ENCODE data around the gene CCDC141. TPM values are rescaled to one million over a fixed set of nuclear protein-coding genes. Genes with fewer than 3 reads are reported as not detected.

CCDC141 gene
- total RNA-seq, 1 donor from 2014 or later = not detected

- no peaks in the 10 kb centered on the region for H3K4me1 Mint-ChIP-seq (ENCODE audit: low read depth)
- peaks cover 18% of the 10 kb centered on the region for H3K27me3 Mint-ChIP-seq (ENCODE audit: low read depth)
- no peaks in the 10 kb centered on the region for H3K9me3 Mint-ChIP-seq (ENCODE audit: low read depth)
- TF ChIP-seq CTCF (IDR thresholded peaks at IDR 0.05) = no peak
- H3K27ac Mint-ChIP-seq (ENCODE audit: unreplicated experiment) = no peak overlapping the region
- no peaks in the 10 kb centered on the region for H3K36me3 Mint-ChIP-seq (ENCODE audit: low read depth)
- H3K4me3 Mint-ChIP-seq (ENCODE audit: unreplicated experiment) = no peak overlapping the region
- DNase-seq (ENCODE audit: low spot score) = no peak
These were observed 244.5 kb downstream of the CCDC141 start for GRCh38 chr2:178805457-178805856.

GRCh38 chr2:178804791-178805190 lies 245.1 kb downstream of the CCDC141 start:
- no peak for DNase-seq (ENCODE audit: low spot score)
- Mint-ChIP-seq H3K27me3 (ENCODE audit: low read depth) (peaks cover 22% of the 10 kb centered on the region), H3K9me3 (ENCODE audit: low read depth) (no peaks in the 10 kb centered on the region), H3K4me1 (ENCODE audit: low read depth) (no peaks in the 10 kb centered on the region), H3K27ac (ENCODE audit: unreplicated experiment) (no peak overlapping the region), H3K4me3 (ENCODE audit: unreplicated experiment) (no peak overlapping the region), H3K36me3 (ENCODE audit: low read depth) (no peaks in the 10 kb centered on the region)
- TF ChIP-seq CTCF (IDR thresholded peaks at IDR 0.05) = peak; percentile 68

- H3K4me1 Mint-ChIP-seq (ENCODE audit: low read depth) = no peaks in the 10 kb centered on the region
- peaks cover 7% of the 10 kb centered on the region for H3K9me3 Mint-ChIP-seq (ENCODE audit: low read depth)
- H3K27me3 Mint-ChIP-seq (ENCODE audit: low read depth) = peaks cover 35% of the 10 kb centered on the region
- no peak overlapping the region for H3K27ac Mint-ChIP-seq (ENCODE audit: unreplicated experiment)
- no peak for DNase-seq (ENCODE audit: low spot score)
- H3K36me3 Mint-ChIP-seq (ENCODE audit: low read depth) = no peaks in the 10 kb centered on the region
- TF ChIP-seq CTCF (IDR thresholded peaks at IDR 0.05) = no peak
- H3K4me3 Mint-ChIP-seq (ENCODE audit: unreplicated experiment) = no peak overlapping the region
These were observed 249.4 kb downstream of the CCDC141 start for GRCh38 chr2:178800510-178800909.

GRCh38 chr2:178799305-178799704 lies 250.6 kb downstream of the CCDC141 start:
- Mint-ChIP-seq H3K27ac (ENCODE audit: unreplicated experiment) (no peak overlapping the region), H3K27me3 (ENCODE audit: low read depth) (peaks cover 39% of the 10 kb centered on the region), H3K4me3 (ENCODE audit: unreplicated experiment) (no peak overlapping the region), H3K9me3 (ENCODE audit: low read depth) (peaks cover 7% of the 10 kb centered on the region), H3K4me1 (ENCODE audit: low read depth) (no peaks in the 10 kb centered on the region), H3K36me3 (ENCODE audit: low read depth) (no peaks in the 10 kb centered on the region)
- no peak for TF ChIP-seq CTCF (IDR thresholded peaks at IDR 0.05)
- no peak for DNase-seq (ENCODE audit: low spot score)

- DNase-seq (ENCODE audit: low spot score) = no peak
- Mint-ChIP-seq H3K27ac (ENCODE audit: unreplicated experiment) (no peak overlapping the region), H3K9me3 (ENCODE audit: low read depth) (peaks cover 7% of the 10 kb centered on the region), H3K4me3 (ENCODE audit: unreplicated experiment) (no peak overlapping the region), H3K27me3 (ENCODE audit: low read depth) (peaks cover 46% of the 10 kb centered on the region), H3K4me1 (ENCODE audit: low read depth) (no peaks in the 10 kb centered on the region), H3K36me3 (ENCODE audit: low read depth) (no peaks in the 10 kb centered on the region)
- peak; percentile 88 for TF ChIP-seq CTCF (IDR thresholded peaks at IDR 0.05)
These were observed 253.8 kb downstream of the CCDC141 start for GRCh38 chr2:178796079-178796677.

Data from chondrocyte (in vitro differentiated cells).